Calu3 (cell line): ENCODE data around the gene SDK2. TPM values are rescaled to one million over a fixed set of nuclear protein-coding genes. Genes with fewer than 3 reads are reported as not detected.

Experiments used
- BruUV-seq: library from RNA; stranded (reverse); fragments of 400-500 nt; replicated peaks from 2 replicates; lab custom pipeline; 2021; lab: Mats Ljungman, UMichigan
- CTCF ChIA-PET: fragments of 300-600 bp; sonication (Branson Sonifier 250); formaldehyde crosslinking; loops from one replicate; lab custom pipeline; 2022; ENCODE audit warnings: antibody characterized with exemption; lab: Charles Lee
- DNase-seq: peaks from one replicate; pipeline ENCODE4 v3.0.0; 2022
- H3K27ac Mint-ChIP-seq: one replicate; pipeline ENCODE4 v1.8.0; 2022; ENCODE audit warnings: mixed read lengths; ENCODE audit not compliant: unreplicated experiment
- H3K27me3 Mint-ChIP-seq: one replicate; pipeline ENCODE4 v1.8.0; 2022; ENCODE audit warnings: mixed read lengths; ENCODE audit not compliant: unreplicated experiment
- H3K36me3 Mint-ChIP-seq: one replicate; pipeline ENCODE4 v1.8.0; 2022; ENCODE audit warnings: mild to moderate bottlenecking, moderate library complexity, mixed read lengths; ENCODE audit not compliant: insufficient read depth, unreplicated experiment
- H3K4me1 Mint-ChIP-seq: one replicate; pipeline ENCODE4 v1.8.0; 2022; ENCODE audit warnings: mild to moderate bottlenecking, low read depth, mixed read lengths; ENCODE audit not compliant: unreplicated experiment
- H3K4me3 Mint-ChIP-seq: one replicate; pipeline ENCODE4 v1.8.0; 2022; ENCODE audit warnings: mild to moderate bottlenecking, low read depth, moderate library complexity, mixed read lengths; ENCODE audit not compliant: unreplicated experiment
- H3K9me3 Mint-ChIP-seq: one replicate; pipeline ENCODE4 v1.8.0; 2022; ENCODE audit warnings: low read depth, mixed read lengths; ENCODE audit not compliant: unreplicated experiment
- CTCF ChIP-seq: fragments of 200-600 bp; IDR thresholded peaks from one replicate; pipeline ENCODE4 v1.8.0; 2022; ENCODE audit warnings: antibody characterized with exemption; ENCODE audit not compliant: unreplicated experiment
- intact Hi-C: fragments of 100-400 bp; cut with micrococcal nuclease; formaldehyde crosslinking; loops from one replicate; pipeline ENCODE4 v1.10.0; 2022; ENCODE audit not compliant: unreplicated experiment
- total RNA-seq: library from RNA; stranded (reverse); gene quantifications from 2 replicates; pipeline ENCODE4 v1.2.3, GENCODE V29; 2022

The SDK2 gene
- total RNA-seq, 1 experiment from 2014 or later = not detected

GRCh38 chr17:73555199-73555960 is 88.9 kb downstream of the SDK2 start:
- Mint-ChIP-seq H3K4me3 (no peak overlapping the region), H3K4me1 (no peaks in the 10 kb centered on the region), H3K9me3 (no peaks in the 10 kb centered on the region), H3K27me3 (peaks cover 84% of the 10 kb centered on the region), H3K27ac (no peak overlapping the region), H3K36me3 (no peaks in the 10 kb centered on the region)
- no TSS peak for BruUV-seq
- TF ChIP-seq CTCF = no peak
- DNase-seq = no peak
- intact Hi-C loops = no loop called here
- CTCF ChIA-PET = no interaction called here

- H3K4me3 Mint-ChIP-seq = no peak overlapping the region
Measured at GRCh38 chr17:73554498-73554897, 89.7 kb downstream of the SDK2 start.

GRCh38 chr17:73553311-73553710 is 90.9 kb downstream of the SDK2 start:
- H3K27ac Mint-ChIP-seq = no peak overlapping the region
- no peaks in the 10 kb centered on the region for H3K9me3 Mint-ChIP-seq
- H3K4me1 Mint-ChIP-seq = no peaks in the 10 kb centered on the region
- BruUV-seq = no TSS peak
- CTCF ChIA-PET = no interaction called here
- no peaks in the 10 kb centered on the region for H3K36me3 Mint-ChIP-seq
- TF ChIP-seq CTCF = no peak
- peaks cover 85% of the 10 kb centered on the region for H3K27me3 Mint-ChIP-seq
- DNase-seq = no peak
- H3K4me3 Mint-ChIP-seq = no peak overlapping the region
- intact Hi-C loops = no loop called here

More at GRCh38 chr17:73554498-73554897, 89.7 kb downstream of the SDK2 start:
- DNase-seq = no peak
- Mint-ChIP-seq H3K36me3 (no peaks in the 10 kb centered on the region), H3K4me1 (no peaks in the 10 kb centered on the region), H3K27ac (no peak overlapping the region), H3K9me3 (no peaks in the 10 kb centered on the region), H3K27me3 (peaks cover 84% of the 10 kb centered on the region)
- no TSS peak for BruUV-seq
- TF ChIP-seq CTCF = no peak
- intact Hi-C loops = no loop called here
- CTCF ChIA-PET = no interaction called here

- Mint-ChIP-seq H3K27ac (no peak overlapping the region), H3K27me3 (peaks cover 85% of the 10 kb centered on the region), H3K9me3 (no peaks in the 10 kb centered on the region), H3K36me3 (no peaks in the 10 kb centered on the region), H3K4me1 (no peaks in the 10 kb centered on the region), H3K4me3 (no peak overlapping the region)
- no peak for TF ChIP-seq CTCF
- intact Hi-C loops = no loop called here
- CTCF ChIA-PET = no interaction called here
- no TSS peak for BruUV-seq
- no peak for DNase-seq
Measured at GRCh38 chr17:73552300-73553048, 91.8 kb downstream of the SDK2 start.
